Neural cell (in vitro differentiated cells): ENCODE data around the gene PLA2G2F. TPM values are rescaled to one million over a fixed set of nuclear protein-coding genes. Genes with fewer than 3 reads are reported as not detected.

ENCODE experiments used
- H2AFZ ChIP-seq: fragments of 200-600, 300-800 bp; sonication (generic), shearing (Covaris generic); 2 replicates; pipeline ENCODE4 v1.6.0; 2014; ENCODE audit warnings: low read depth, mild to moderate bottlenecking, antibody characterized with exemption, low read length, moderate library complexity
- H3F3A ChIP-seq: fragments of 200-600 bp; shearing (Covaris generic); 2 replicates; pipeline ENCODE4 v1.6.1; 2016; ENCODE audit warnings: mild to moderate bottlenecking, moderate library complexity, mixed read lengths, antibody characterized with exemption, low read length; ENCODE audit not compliant: insufficient read depth, poor library complexity, severe bottlenecking
- H3K27ac ChIP-seq: fragments of 200-600, 300-800 bp; sonication (generic), shearing (Covaris generic); 2 replicates; pipeline ENCODE4 v1.5.1; 2014; ENCODE audit warnings: mild to moderate bottlenecking, low read length, moderate library complexity
- H3K27me3 ChIP-seq: fragments of 300-800, 200-600 bp; sonication (generic), shearing (Covaris generic); 2 replicates; pipeline ENCODE4 v1.6.0; 2014; ENCODE audit warnings: mild to moderate bottlenecking, low read depth, low read length, moderate library complexity; ENCODE audit not compliant: insufficient read depth
- H3K36me3 ChIP-seq: fragments of 300-800, 200-600 bp; sonication (generic), shearing (Covaris generic); 2 replicates; pipeline ENCODE4 v1.5.1; 2014; ENCODE audit warnings: mild to moderate bottlenecking, antibody characterized with exemption, low read length, moderate library complexity; ENCODE audit not compliant: insufficient read depth
- H3K4me2 ChIP-seq: fragments of 300-800, 200-600 bp; sonication (generic), shearing (Covaris generic); 2 replicates; pipeline ENCODE4 v1.6.0; 2014; ENCODE audit warnings: mild to moderate bottlenecking, low read length
- H3K4me3 ChIP-seq: fragments of 300-800, 200-600 bp; sonication (generic), shearing (Covaris generic); 2 replicates; pipeline ENCODE4 v1.5.1; 2014; ENCODE audit warnings: mild to moderate bottlenecking, low read length, moderate library complexity
- H3K79me2 ChIP-seq: fragments of 200-600 bp; shearing (Covaris generic); replicated peaks from 2 replicates; pipeline ENCODE4 v1.6.0; 2014; ENCODE audit warnings: mild to moderate bottlenecking, low read length, moderate library complexity; ENCODE audit not compliant: insufficient read depth
- H3K9ac ChIP-seq: fragments of 300-800, 200-600 bp; sonication (generic), shearing (Covaris generic); 2 replicates; pipeline ENCODE4 v1.6.1; 2016; ENCODE audit warnings: mild to moderate bottlenecking, low read length, mixed read lengths
- H3K9me2 ChIP-seq: fragments of 200-600 bp; shearing (Covaris generic); 2 replicates; pipeline ENCODE4 v1.6.1; 2016; ENCODE audit warnings: mild to moderate bottlenecking, low read length, mixed read lengths; ENCODE audit not compliant: insufficient read depth
- H3K9me3 ChIP-seq: fragments of 200-600, 300-800 bp; sonication (generic), shearing (Covaris generic); 2 replicates; pipeline ENCODE4 v1.6.1; 2016; ENCODE audit warnings: mild to moderate bottlenecking, mixed run types, low read length, moderate library complexity, mixed read lengths
- H4K20me1 ChIP-seq: fragments of 200-600 bp; shearing (Covaris generic); 2 replicates; pipeline ENCODE4 v1.6.1; 2016; ENCODE audit warnings: mild to moderate bottlenecking, mixed run types; ENCODE audit not compliant: insufficient read depth
- EP300 ChIP-seq: fragments of 450-650 bp; conservative IDR thresholded peaks from 2 replicates; pipeline ENCODE4 v1.6.1; 2014; ENCODE audit warnings: antibody characterized with exemption, mild to moderate bottlenecking, moderate library complexity; ENCODE audit not compliant: poor library complexity, severe bottlenecking
- EZH2 ChIP-seq: fragments of 200-600, 300-800 bp; shearing (Covaris generic), sonication (generic); IDR thresholded peaks from 2 replicates; pipeline ENCODE4 v1.6.1; 2014; ENCODE audit warnings: antibody characterized with exemption, low read length, borderline replicate concordance, mild to moderate bottlenecking; ENCODE audit not compliant: insufficient read depth, poor library complexity, severe bottlenecking
- MXI1 ChIP-seq: fragments of 450-650 bp; conservative IDR thresholded peaks from 2 replicates; pipeline ENCODE4 v1.6.1; 2014; ENCODE audit warnings: antibody characterized with exemption, mild to moderate bottlenecking; ENCODE audit not compliant: poor library complexity, severe bottlenecking
- RAD21 ChIP-seq: fragments of 450-650 bp; conservative IDR thresholded peaks from 2 replicates; pipeline ENCODE4 v1.6.1; 2014; ENCODE audit warnings: antibody characterized with exemption, mild to moderate bottlenecking, moderate library complexity
- REST ChIP-seq: IDR thresholded peaks from 2 replicates; pipeline ENCODE4 v1.6.1; 2012; ENCODE audit warnings: borderline replicate concordance
- SMC3 ChIP-seq: fragments of 450-650 bp; conservative IDR thresholded peaks from 2 replicates; pipeline ENCODE4 v1.6.1; 2014; ENCODE audit warnings: antibody characterized with exemption, mild to moderate bottlenecking, moderate library complexity; ENCODE audit not compliant: poor library complexity
- TAF1 ChIP-seq: IDR thresholded peaks from 2 replicates; pipeline ENCODE4 v1.6.1; 2012; ENCODE audit warnings: low read depth
- polyA plus RNA-seq: library from polyadenylated mRNA; depleted of rRNA; stranded (reverse); fragments of >200 nt; gene quantifications from 2 replicates; pipeline ENCODE4 v1.2.3, GENCODE V29; 2014
- TF ChIP-seq, protein P1 (sequence below): fragments of 450-650 bp; IDR thresholded peaks from 2 replicates; pipeline ENCODE4 v1.5.1; 2014; ENCODE audit warnings: antibody characterized with exemption, mild to moderate bottlenecking, moderate library complexity; ENCODE audit not compliant: poor library complexity, severe bottlenecking

PLA2G2F gene
- polyA plus RNA-seq, 1 donor from 2014 or later = not detected

DNA sequence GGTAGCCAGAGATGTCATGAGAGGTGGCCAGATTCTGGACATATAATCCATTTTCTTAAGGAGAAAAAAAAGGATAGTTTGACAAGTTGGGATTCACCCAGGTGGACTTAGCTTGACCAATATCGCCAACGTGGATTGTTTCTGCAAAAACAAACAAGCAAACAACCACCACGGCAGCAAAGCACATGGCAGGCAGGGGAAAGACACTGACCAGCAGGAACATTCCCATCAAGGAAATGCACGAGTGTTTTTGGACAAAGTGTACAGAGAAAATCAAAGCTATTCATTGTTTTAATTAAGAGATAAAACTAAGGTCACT lies 56.3 kb downstream of the PLA2G2F start:
- TF ChIP-seq, protein P1, sequence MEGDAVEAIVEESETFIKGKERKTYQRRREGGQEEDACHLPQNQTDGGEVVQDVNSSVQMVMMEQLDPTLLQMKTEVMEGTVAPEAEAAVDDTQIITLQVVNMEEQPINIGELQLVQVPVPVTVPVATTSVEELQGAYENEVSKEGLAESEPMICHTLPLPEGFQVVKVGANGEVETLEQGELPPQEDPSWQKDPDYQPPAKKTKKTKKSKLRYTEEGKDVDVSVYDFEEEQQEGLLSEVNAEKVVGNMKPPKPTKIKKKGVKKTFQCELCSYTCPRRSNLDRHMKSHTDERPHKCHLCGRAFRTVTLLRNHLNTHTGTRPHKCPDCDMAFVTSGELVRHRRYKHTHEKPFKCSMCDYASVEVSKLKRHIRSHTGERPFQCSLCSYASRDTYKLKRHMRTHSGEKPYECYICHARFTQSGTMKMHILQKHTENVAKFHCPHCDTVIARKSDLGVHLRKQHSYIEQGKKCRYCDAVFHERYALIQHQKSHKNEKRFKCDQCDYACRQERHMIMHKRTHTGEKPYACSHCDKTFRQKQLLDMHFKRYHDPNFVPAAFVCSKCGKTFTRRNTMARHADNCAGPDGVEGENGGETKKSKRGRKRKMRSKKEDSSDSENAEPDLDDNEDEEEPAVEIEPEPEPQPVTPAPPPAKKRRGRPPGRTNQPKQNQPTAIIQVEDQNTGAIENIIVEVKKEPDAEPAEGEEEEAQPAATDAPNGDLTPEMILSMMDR = peak; percentile 0
- TF ChIP-seq REST = no peak
- no peak overlapping the region for H3K27ac ChIP-seq

DNA sequence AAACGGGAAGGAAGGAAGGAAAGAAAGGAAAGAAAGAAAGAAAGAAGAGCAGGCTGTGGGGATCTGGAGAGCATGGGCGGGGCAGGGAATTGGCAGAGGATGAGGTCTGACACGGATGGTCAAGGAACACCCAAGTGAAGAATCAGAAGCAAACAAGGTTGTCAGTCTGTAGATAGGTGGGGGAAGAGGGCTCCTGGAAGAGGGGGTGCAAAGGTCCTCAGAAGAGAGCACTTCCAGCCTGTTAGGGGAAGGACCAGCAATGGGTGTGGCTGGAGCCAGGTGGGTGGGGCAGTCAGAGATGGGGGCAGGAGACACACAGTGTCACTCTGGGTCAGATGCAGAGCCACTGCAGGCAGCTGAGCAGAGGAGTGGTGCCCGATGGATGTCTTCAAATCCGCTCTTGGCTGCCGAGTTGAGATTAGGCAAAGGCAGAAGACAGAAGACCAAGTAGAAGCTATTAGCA lies 58.2 kb downstream of the PLA2G2F start:
- H2AFZ ChIP-seq = no peak overlapping the region
- no peak overlapping the region for H3K27ac ChIP-seq
- TF ChIP-seq EP300 = no peak
- no peak for TF ChIP-seq MXI1
- TF ChIP-seq, protein P1 = no peak
- no peak for TF ChIP-seq EZH2
- no peak for TF ChIP-seq SMC3
- no peak for TF ChIP-seq TAF1
- no peak for TF ChIP-seq RAD21
- H3K79me2 ChIP-seq = no peaks in the 10 kb centered on the region
- H3K9me2 ChIP-seq = no peaks in the 10 kb centered on the region
- no peaks in the 10 kb centered on the region for H4K20me1 ChIP-seq
- H3K9ac ChIP-seq = no peak overlapping the region
- no peak overlapping the region for H3K4me3 ChIP-seq
- no peaks in the 10 kb centered on the region for H3F3A ChIP-seq
- H3K36me3 ChIP-seq = no peaks in the 10 kb centered on the region
- no peaks in the 10 kb centered on the region for H3K27me3 ChIP-seq
- H3K9me3 ChIP-seq = no peaks in the 10 kb centered on the region
- no peak overlapping the region for H3K4me2 ChIP-seq

More for the DNA sequence above, 56.3 kb downstream of the PLA2G2F start:
- H3K79me2 ChIP-seq = no peaks in the 10 kb centered on the region
- H3K9ac ChIP-seq = no peak overlapping the region
- no peaks in the 10 kb centered on the region for H3K36me3 ChIP-seq
- no peaks in the 10 kb centered on the region for H3K9me3 ChIP-seq
- no peaks in the 10 kb centered on the region for H3F3A ChIP-seq
- no peaks in the 10 kb centered on the region for H3K27me3 ChIP-seq
- H4K20me1 ChIP-seq = no peaks in the 10 kb centered on the region
- no peak overlapping the region for H2AFZ ChIP-seq
- no peak overlapping the region for H3K4me3 ChIP-seq
- no peak overlapping the region for H3K4me2 ChIP-seq
- no peaks in the 10 kb centered on the region for H3K9me2 ChIP-seq
